OCI-LY7 (cell line): ENCODE results near the gene BRD8.

ENCODE experiments used
- EZH2phosphoT487 ChIP-seq: fragments of 200-600 bp; sonication (generic); IDR thresholded peaks from 2 replicates; pipeline ENCODE4 v1.6.1; 2018; ENCODE audit warnings: low read depth, borderline replicate concordance, mild to moderate bottlenecking, mixed run types, antibody characterized with exemption, low read length, moderate library complexity, mixed read lengths
- TF ChIP-seq, protein P1 (sequence below): fragments of 200-600 bp; sonication (generic); conservative IDR thresholded peaks from 2 replicates; pipeline ENCODE4 v1.5.1; 2014; ENCODE audit warnings: mild to moderate bottlenecking, antibody characterized with exemption, low read length, moderate library complexity, mixed read lengths

- TF ChIP-seq, protein P1, sequence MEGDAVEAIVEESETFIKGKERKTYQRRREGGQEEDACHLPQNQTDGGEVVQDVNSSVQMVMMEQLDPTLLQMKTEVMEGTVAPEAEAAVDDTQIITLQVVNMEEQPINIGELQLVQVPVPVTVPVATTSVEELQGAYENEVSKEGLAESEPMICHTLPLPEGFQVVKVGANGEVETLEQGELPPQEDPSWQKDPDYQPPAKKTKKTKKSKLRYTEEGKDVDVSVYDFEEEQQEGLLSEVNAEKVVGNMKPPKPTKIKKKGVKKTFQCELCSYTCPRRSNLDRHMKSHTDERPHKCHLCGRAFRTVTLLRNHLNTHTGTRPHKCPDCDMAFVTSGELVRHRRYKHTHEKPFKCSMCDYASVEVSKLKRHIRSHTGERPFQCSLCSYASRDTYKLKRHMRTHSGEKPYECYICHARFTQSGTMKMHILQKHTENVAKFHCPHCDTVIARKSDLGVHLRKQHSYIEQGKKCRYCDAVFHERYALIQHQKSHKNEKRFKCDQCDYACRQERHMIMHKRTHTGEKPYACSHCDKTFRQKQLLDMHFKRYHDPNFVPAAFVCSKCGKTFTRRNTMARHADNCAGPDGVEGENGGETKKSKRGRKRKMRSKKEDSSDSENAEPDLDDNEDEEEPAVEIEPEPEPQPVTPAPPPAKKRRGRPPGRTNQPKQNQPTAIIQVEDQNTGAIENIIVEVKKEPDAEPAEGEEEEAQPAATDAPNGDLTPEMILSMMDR = no peak
- TF ChIP-seq EZH2phosphoT487 = no peak
Observed at GRCh38 chr5:138226910-138227309, 48.5 kb upstream of the BRD8 start.
